ENCODE measurements around the gene BCAP29. TPM values are rescaled to one million over a fixed set of nuclear protein-coding genes. Genes with fewer than 3 reads are reported as not detected.
A peak's percentile ranks its signal among the peaks of the same experiment; 100 is the strongest.

The BCAP29 gene
- total RNA-seq, 1 donor from 2014 or later = 25.0 TPM

DNA sequence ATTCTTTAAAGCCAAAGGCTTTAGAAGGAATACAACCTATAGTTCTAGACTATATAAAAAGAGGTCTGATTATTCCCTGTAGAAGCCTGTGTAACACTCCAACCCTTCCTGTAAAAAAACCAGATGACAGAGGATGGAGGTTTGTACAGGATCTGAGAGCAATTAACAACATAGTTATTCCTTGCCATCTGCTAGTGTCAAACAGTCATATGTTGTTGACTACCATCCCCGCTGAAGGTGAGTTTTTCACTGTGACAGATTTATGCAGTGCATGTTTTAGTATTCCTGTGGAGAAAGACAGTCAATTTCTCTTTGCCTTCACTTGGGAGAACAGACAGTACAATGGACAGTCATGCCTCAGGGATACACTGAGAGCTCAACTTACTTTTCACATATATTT is 61.6 kb downstream of the BCAP29 start:
- Histone ChIP-seq H3K27me3 (ENCODE audit: control insufficient read depth, insufficient read depth, low read length) (peaks cover 2% of the 10 kb centered on the region), H3K36me3 (ENCODE audit: control insufficient read depth, insufficient read depth, low read length) (no peaks in the 10 kb centered on the region), H3K4me3 (ENCODE audit: low read depth, low read length) (no peak overlapping the region)
- TF ChIP-seq, protein P1, sequence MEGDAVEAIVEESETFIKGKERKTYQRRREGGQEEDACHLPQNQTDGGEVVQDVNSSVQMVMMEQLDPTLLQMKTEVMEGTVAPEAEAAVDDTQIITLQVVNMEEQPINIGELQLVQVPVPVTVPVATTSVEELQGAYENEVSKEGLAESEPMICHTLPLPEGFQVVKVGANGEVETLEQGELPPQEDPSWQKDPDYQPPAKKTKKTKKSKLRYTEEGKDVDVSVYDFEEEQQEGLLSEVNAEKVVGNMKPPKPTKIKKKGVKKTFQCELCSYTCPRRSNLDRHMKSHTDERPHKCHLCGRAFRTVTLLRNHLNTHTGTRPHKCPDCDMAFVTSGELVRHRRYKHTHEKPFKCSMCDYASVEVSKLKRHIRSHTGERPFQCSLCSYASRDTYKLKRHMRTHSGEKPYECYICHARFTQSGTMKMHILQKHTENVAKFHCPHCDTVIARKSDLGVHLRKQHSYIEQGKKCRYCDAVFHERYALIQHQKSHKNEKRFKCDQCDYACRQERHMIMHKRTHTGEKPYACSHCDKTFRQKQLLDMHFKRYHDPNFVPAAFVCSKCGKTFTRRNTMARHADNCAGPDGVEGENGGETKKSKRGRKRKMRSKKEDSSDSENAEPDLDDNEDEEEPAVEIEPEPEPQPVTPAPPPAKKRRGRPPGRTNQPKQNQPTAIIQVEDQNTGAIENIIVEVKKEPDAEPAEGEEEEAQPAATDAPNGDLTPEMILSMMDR (IDR thresholded peaks at IDR 0.05; ENCODE audit: insufficient read depth, low read length, severe bottlenecking) = no peak
- DNase-seq (ENCODE audit: low read depth) (no peak), FAIRE-seq (no peak)

GRCh38 chr7:107642501-107642900 is 62.5 kb downstream of the BCAP29 start:
- Histone ChIP-seq H3K4me3 (ENCODE audit: low read depth, low read length) (no peak overlapping the region), H3K27me3 (ENCODE audit: control insufficient read depth, insufficient read depth, low read length) (peaks cover 2% of the 10 kb centered on the region), H3K36me3 (ENCODE audit: control insufficient read depth, insufficient read depth, low read length) (no peaks in the 10 kb centered on the region)
- TF ChIP-seq, protein P1 (IDR thresholded peaks at IDR 0.05; ENCODE audit: insufficient read depth, low read length, severe bottlenecking) = no peak
- DNase-seq (ENCODE audit: low read depth) = no peak
- no peak for FAIRE-seq

DNA sequence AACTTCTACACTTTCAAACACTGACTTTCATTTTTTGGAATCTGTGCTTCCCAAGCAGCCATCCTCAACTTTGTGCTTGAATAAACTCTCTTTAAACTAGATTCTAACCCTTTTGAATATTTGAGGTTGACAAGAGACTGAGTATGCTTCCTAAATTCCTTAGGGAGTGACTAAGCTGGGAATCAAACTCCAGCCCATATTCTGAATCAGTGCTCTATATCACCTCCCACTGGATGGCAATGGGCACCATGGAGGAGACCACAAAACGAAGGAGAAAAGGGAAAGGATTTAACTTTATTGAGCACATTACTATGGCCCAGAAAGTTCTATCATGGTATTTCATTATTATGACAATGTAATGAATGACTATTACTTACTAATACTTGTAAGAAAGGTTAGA is 63.4 kb downstream of the BCAP29 start:
- TF ChIP-seq, protein P1 (IDR thresholded peaks at IDR 0.05; ENCODE audit: insufficient read depth, low read length, severe bottlenecking) = no peak
- H3K4me3 ChIP-seq (ENCODE audit: low read depth, low read length) = no peak overlapping the region
- DNase-seq (ENCODE audit: low read depth) = peak; percentile 49
- FAIRE-seq = no peak
- no peaks in the 10 kb centered on the region for H3K36me3 ChIP-seq (ENCODE audit: control insufficient read depth, insufficient read depth, low read length)
- peaks cover 2% of the 10 kb centered on the region for H3K27me3 ChIP-seq (ENCODE audit: control insufficient read depth, insufficient read depth, low read length)

- peaks cover 2% of the 10 kb centered on the region for H3K27me3 ChIP-seq (ENCODE audit: control insufficient read depth, insufficient read depth, low read length)
- TF ChIP-seq, protein P1 (IDR thresholded peaks at IDR 0.05; ENCODE audit: insufficient read depth, low read length, severe bottlenecking) = no peak
- no peak for FAIRE-seq
- no peaks in the 10 kb centered on the region for H3K36me3 ChIP-seq (ENCODE audit: control insufficient read depth, insufficient read depth, low read length)
- no peak overlapping the region for H3K4me3 ChIP-seq (ENCODE audit: low read depth, low read length)
- DNase-seq (ENCODE audit: low read depth) = no peak
Measured at GRCh38 chr7:107643938-107644308, 63.9 kb downstream of the BCAP29 start.

DNA sequence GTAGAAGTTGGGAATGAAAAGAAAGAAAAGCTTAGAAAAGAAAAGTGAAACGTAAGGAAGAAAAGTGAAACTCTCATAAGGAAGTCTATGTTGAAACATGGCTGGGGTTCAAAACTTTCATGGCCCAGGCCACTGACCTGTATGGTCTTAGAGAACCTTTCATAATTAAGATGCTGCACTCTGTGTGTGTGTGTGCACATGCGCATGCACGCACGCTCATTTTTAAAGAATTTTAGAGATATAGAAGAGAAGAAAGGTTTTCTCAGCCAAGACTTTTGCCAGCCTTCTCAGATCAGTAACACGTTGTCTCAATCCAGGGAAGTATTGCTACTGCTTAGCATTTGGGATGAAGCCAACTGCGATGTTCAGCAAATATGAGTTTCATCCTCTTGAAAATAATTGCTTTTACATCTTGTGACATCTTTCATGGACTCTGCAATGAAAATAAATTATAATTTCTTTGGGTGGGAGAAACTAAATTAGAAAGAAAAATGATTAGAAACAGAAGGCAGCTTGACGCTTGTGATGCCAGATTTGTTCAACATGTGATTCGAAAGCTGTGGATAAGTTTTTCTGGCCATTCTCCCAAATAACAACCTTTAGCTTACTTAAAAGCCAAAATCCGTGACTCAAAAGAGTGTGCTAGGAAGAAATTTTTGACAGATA is 64.4 kb downstream of the BCAP29 start:
- TF ChIP-seq, protein P1 (IDR thresholded peaks at IDR 0.05; ENCODE audit: insufficient read depth, low read length, severe bottlenecking) = no peak
- Histone ChIP-seq H3K27me3 (ENCODE audit: control insufficient read depth, insufficient read depth, low read length) (peaks cover 2% of the 10 kb centered on the region), H3K36me3 (ENCODE audit: control insufficient read depth, insufficient read depth, low read length) (no peaks in the 10 kb centered on the region), H3K4me3 (ENCODE audit: low read depth, low read length) (no peak overlapping the region)
- no peak for FAIRE-seq
- DNase-seq (ENCODE audit: low read depth) = no peak

- Histone ChIP-seq H3K27me3 (ENCODE audit: control insufficient read depth, insufficient read depth, low read length) (no peaks in the 10 kb centered on the region), H3K36me3 (ENCODE audit: control insufficient read depth, insufficient read depth, low read length) (no peaks in the 10 kb centered on the region), H3K4me3 (ENCODE audit: low read depth, low read length) (no peak overlapping the region)
- TF ChIP-seq, protein P1 (IDR thresholded peaks at IDR 0.05; ENCODE audit: insufficient read depth, low read length, severe bottlenecking) = no peak
- DNase-seq (ENCODE audit: low read depth) = no peak
- no peak for FAIRE-seq
Measured at GRCh38 chr7:107652642-107653041, 72.6 kb downstream of the BCAP29 start.
